HUES64 (cell line): ENCODE measurements around the gene NACC2.
"Not testable (repeated sequence)": the region's sequence is repeated elsewhere in the genome, so short reads cannot be mapped to it uniquely, and the experiment has no call there.

Experiments used
- H3K27ac ChIP-seq: 2 replicates; pipeline ENCODE4 v1.7.0; 2013; ENCODE audit warnings: low read depth, low read length, inconsistent platforms
- H3K27me3 ChIP-seq: 2 replicates; pipeline ENCODE4 v1.6.1; 2013; ENCODE audit warnings: mild to moderate bottlenecking, low read length; ENCODE audit not compliant: insufficient read depth
- H3K36me3 ChIP-seq: 2 replicates; pipeline ENCODE4 v1.6.1; 2013; ENCODE audit warnings: mild to moderate bottlenecking, low read length; ENCODE audit not compliant: insufficient read depth
- H3K4me1 ChIP-seq: 2 replicates; pipeline ENCODE4 v1.6.1; 2013; ENCODE audit warnings: mild to moderate bottlenecking, low read length, moderate library complexity; ENCODE audit not compliant: insufficient read depth
- H3K4me3 ChIP-seq: 2 replicates; pipeline ENCODE4 v1.5.1; 2013; ENCODE audit warnings: mild to moderate bottlenecking, low read length, moderate library complexity
- H3K9ac ChIP-seq: 2 replicates; pipeline ENCODE4 v1.6.1; 2013; ENCODE audit warnings: mild to moderate bottlenecking, low read depth, low read length
- H3K9me3 ChIP-seq: 2 replicates; pipeline ENCODE4 v1.6.1; 2013; ENCODE audit warnings: low read depth, low read length; ENCODE audit not compliant: insufficient read depth
- WGBS: fragments of 150-250, 120-280 bp; methylation state at CpG from one replicate; pipeline ENCODE4 v1.1.7; 2013; ENCODE audit warnings: missing lambda C conversion rate; 5-methylcytosine and 5-hydroxymethylcytosine counted together

Gene NACC2

GRCh38 chr9:135973277-135974219, 121.5 kb downstream of the NACC2 start:
- no peak overlapping the region for H3K9ac ChIP-seq
- H3K4me1 ChIP-seq, result no peaks in the 10 kb centered on the region
- no peaks in the 10 kb centered on the region for H3K36me3 ChIP-seq
- no peaks in the 10 kb centered on the region for H3K9me3 ChIP-seq
- no peaks in the 10 kb centered on the region for H3K27me3 ChIP-seq
- 70% methylated on average over 23 of the region's 23 CpGs for WGBS
- H3K4me3 ChIP-seq, result no peak overlapping the region
- no peak overlapping the region for H3K27ac ChIP-seq

- Histone ChIP-seq H3K36me3 (no peaks in the 10 kb centered on the region), H3K4me1 (no peaks in the 10 kb centered on the region), H3K27me3 (no peaks in the 10 kb centered on the region), H3K9me3 (no peaks in the 10 kb centered on the region), H3K9ac (no peak overlapping the region), H3K4me3 (no peak overlapping the region), H3K27ac (no peak overlapping the region)
- WGBS, result 17% methylated on average over 13 of the region's 13 CpGs
Measured at GRCh38 chr9:135971892-135972291, 123.2 kb downstream of the NACC2 start.

- Histone ChIP-seq H3K27ac (no peak overlapping the region), H3K4me1 (no peaks in the 10 kb centered on the region), H3K9me3 (no peaks in the 10 kb centered on the region), H3K4me3 (no peak overlapping the region), H3K27me3 (no peaks in the 10 kb centered on the region), H3K36me3 (no peaks in the 10 kb centered on the region), H3K9ac (no peak overlapping the region)
- 45% methylated on average over 18 of the region's 18 CpGs for WGBS
Measured at GRCh38 chr9:135971111-135971766, 123.8 kb downstream of the NACC2 start.

GRCh38 chr9:135970128-135970815, 124.8 kb downstream of the NACC2 start:
- no peaks in the 10 kb centered on the region for H3K4me1 ChIP-seq
- 91% methylated on average over 9 of the region's 9 CpGs for WGBS

GRCh38 chr9:135969064-135969683, 125.9 kb downstream of the NACC2 start:
- no peaks in the 10 kb centered on the region for H3K36me3 ChIP-seq
- H3K9me3 ChIP-seq, result no peaks in the 10 kb centered on the region
- WGBS, result 73% methylated on average over 11 of the region's 12 CpGs
- no peak overlapping the region for H3K9ac ChIP-seq
- H3K4me3 ChIP-seq, result no peak overlapping the region
- H3K27me3 ChIP-seq, result no peaks in the 10 kb centered on the region
- no peaks in the 10 kb centered on the region for H3K4me1 ChIP-seq
- no peak overlapping the region for H3K27ac ChIP-seq

More at GRCh38 chr9:135970128-135970815, 124.8 kb downstream of the NACC2 start:
- Histone ChIP-seq H3K4me3 (no peak overlapping the region), H3K27me3 (no peaks in the 10 kb centered on the region), H3K9ac (no peak overlapping the region), H3K9me3 (no peaks in the 10 kb centered on the region), H3K36me3 (no peaks in the 10 kb centered on the region), H3K27ac (no peak overlapping the region)

DNA sequence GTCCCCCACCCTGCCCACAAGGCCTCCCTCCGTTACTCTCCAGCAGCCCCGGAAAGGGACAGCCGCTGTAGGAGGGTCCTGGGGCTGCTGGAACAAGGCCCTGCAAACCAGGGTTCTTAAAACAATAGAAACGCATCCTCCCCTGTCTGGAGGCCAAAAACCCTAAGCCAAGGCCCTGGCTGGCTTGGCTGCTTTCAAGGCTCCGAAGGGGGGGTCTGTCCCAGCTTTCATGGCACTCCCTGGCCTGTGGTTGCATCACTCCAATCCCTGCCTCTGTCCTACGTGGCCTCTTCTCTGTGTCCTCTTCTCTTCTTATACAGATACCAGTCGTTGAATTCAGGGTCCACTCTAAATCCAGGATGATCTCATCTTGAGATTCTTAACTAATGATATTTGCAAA, 126.5 kb downstream of the NACC2 start:
- no peaks in the 10 kb centered on the region for H3K27me3 ChIP-seq
- no peak overlapping the region for H3K27ac ChIP-seq
- no peak overlapping the region for H3K9ac ChIP-seq
- 83% methylated on average over 7 of the region's 7 CpGs for WGBS
- H3K4me1 ChIP-seq, result no peaks in the 10 kb centered on the region
- H3K36me3 ChIP-seq, result no peaks in the 10 kb centered on the region
- H3K4me3 ChIP-seq, result no peak overlapping the region
- H3K9me3 ChIP-seq, result no peaks in the 10 kb centered on the region

GRCh38 chr9:135968083-135968476, 127.0 kb downstream of the NACC2 start:
- Histone ChIP-seq H3K27ac (no peak overlapping the region), H3K36me3 (no peaks in the 10 kb centered on the region), H3K9me3 (no peaks in the 10 kb centered on the region), H3K27me3 (no peaks in the 10 kb centered on the region), H3K4me1 (no peaks in the 10 kb centered on the region), H3K9ac (no peak overlapping the region), H3K4me3 (no peak overlapping the region)
- 48% methylated on average over 5 of the region's 5 CpGs for WGBS

GRCh38 chr9:135966916-135967260, 128.2 kb downstream of the NACC2 start:
- not testable (repeated sequence) for H3K9ac ChIP-seq, H3K9me3 ChIP-seq, H3K36me3 ChIP-seq, H3K4me1 ChIP-seq, H3K27me3 ChIP-seq, H3K27ac ChIP-seq, H3K4me3 ChIP-seq
- 91% methylated on average over 16 of the region's 16 CpGs for WGBS

- 61% methylated on average over 11 of the region's 11 CpGs for WGBS
- Histone ChIP-seq H3K9ac (no peak overlapping the region), H3K27me3 (no peaks in the 10 kb centered on the region; the same call in 1 of the 2 replicates), H3K9me3 (no peaks in the 10 kb centered on the region), H3K36me3 (no peaks in the 10 kb centered on the region), H3K4me3 (no peak overlapping the region), H3K4me1 (peaks cover 6% of the 10 kb centered on the region; the same call in 1 of the 2 replicates), H3K27ac (no peak overlapping the region)
Measured at GRCh38 chr9:135965124-135965756, 129.8 kb downstream of the NACC2 start.

DNA sequence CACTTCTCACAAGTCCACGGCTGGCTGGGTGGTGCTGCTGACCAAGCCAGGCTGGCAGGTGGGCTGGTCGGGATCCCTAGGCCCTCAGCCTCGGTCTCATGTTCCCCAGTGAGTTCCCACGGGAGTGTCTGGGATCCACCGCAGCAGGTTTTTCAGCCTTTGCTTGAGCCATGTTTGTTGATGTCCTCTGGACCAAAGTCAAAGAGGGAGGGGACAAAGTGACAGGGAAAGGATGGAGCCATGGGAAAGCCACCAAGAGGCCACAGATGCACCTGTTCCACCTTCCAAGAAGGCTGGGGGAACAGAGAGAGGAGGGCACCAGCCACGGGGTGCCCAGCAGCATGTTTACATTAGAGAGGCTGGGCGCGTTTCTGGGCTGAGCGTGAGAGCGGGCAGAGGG, 131.2 kb downstream of the NACC2 start:
- peaks cover 6% of the 10 kb centered on the region; the same call in 1 of the 2 replicates for H3K4me1 ChIP-seq
- no peaks in the 10 kb centered on the region for H3K36me3 ChIP-seq
- no peak overlapping the region for H3K27ac ChIP-seq
- 91% methylated on average over 10 of the region's 10 CpGs for WGBS
- H3K9ac ChIP-seq, result no peak overlapping the region
- H3K4me3 ChIP-seq, result no peak overlapping the region
- no peaks in the 10 kb centered on the region for H3K9me3 ChIP-seq
- H3K27me3 ChIP-seq, result no peaks in the 10 kb centered on the region; the same call in 1 of the 2 replicates
